ENCODE results near the gene ST6GALNAC3. TPM values are rescaled to one million over a fixed set of nuclear protein-coding genes. Genes with fewer than 3 reads are reported as not detected.

ST6GALNAC3 gene
- total RNA-seq, 4 donors from 2014 or later: 2.8 to 3.5 (median 3.4) TPM

DNA sequence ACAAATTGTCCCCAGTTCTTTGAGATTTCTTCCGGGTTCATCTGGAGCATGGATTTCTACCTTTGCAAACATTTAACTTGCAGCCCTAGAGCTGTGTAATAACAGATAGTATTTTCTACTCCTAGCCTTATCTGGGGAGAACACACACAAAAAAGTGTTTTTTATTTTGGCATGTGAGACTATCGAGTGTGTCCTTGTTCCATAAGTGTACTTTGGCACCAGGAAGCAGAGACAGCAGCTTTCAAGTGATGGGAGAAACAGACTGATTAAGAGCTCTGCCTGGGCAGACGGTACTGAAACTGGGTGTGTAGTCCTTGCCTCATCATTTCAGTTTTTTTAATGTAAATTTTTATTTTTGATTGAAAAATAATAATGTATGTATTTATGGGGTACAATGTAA lies 297.4 kb downstream of the ST6GALNAC3 start:
- Histone ChIP-seq H3K4me1 (no peaks in the 10 kb centered on the region), H3K9me3 (no peaks in the 10 kb centered on the region), H3K27me3 (no peaks in the 10 kb centered on the region), H3K4me3 (no peak overlapping the region), H3K27ac (no peak overlapping the region), H3K36me3 (no peaks in the 10 kb centered on the region)
- no peak for TF ChIP-seq POLR2A (IDR thresholded peaks at IDR 0.05)
- TF ChIP-seq CTCF (IDR thresholded peaks at IDR 0.05): no peak
- DNase-seq: no peak

- DNase-seq: no peak
- TF ChIP-seq CTCF (IDR thresholded peaks at IDR 0.05) (no peak), POLR2A (IDR thresholded peaks at IDR 0.05) (no peak)
- no peaks in the 10 kb centered on the region for H3K36me3 ChIP-seq
- no peak overlapping the region for H3K27ac ChIP-seq
- no peaks in the 10 kb centered on the region for H3K9me3 ChIP-seq
- H3K4me3 ChIP-seq: no peak overlapping the region
- no peaks in the 10 kb centered on the region for H3K27me3 ChIP-seq
- no peaks in the 10 kb centered on the region for H3K4me1 ChIP-seq
Observed at GRCh38 chr1:76374086-76374485, 299.5 kb downstream of the ST6GALNAC3 start.

DNA sequence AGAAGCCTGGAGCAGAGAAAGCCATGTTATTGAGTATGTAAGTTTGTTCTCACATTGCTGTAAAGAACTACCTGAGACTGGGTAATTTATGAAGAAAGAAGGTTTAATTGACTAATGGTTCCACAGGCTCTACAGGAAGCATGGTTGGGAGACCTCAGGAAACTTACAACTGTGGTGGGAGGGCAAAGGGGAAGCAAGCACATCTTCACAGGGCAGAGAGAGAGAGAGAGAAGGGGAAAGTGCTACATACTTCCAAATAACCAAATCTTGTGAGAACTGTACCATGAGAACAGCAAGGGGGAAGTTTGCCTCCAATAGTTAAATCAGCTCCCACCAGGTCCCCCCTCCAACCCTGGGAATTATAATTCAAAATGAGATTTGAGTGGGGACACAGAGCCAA lies 302.7 kb downstream of the ST6GALNAC3 start:
- no peak for DNase-seq
- TF ChIP-seq CTCF (IDR thresholded peaks at IDR 0.05) (no peak), POLR2A (IDR thresholded peaks at IDR 0.05) (no peak)
- Histone ChIP-seq H3K9me3 (no peaks in the 10 kb centered on the region), H3K36me3 (no peaks in the 10 kb centered on the region), H3K27ac (no peak overlapping the region), H3K4me3 (no peak overlapping the region), H3K27me3 (no peaks in the 10 kb centered on the region), H3K4me1 (no peaks in the 10 kb centered on the region)

GRCh38 chr1:76379506-76379905 lies 305.0 kb downstream of the ST6GALNAC3 start:
- Histone ChIP-seq H3K4me3 (no peak overlapping the region), H3K36me3 (no peaks in the 10 kb centered on the region), H3K4me1 (no peaks in the 10 kb centered on the region), H3K9me3 (no peaks in the 10 kb centered on the region), H3K27ac (no peak overlapping the region), H3K27me3 (no peaks in the 10 kb centered on the region)
- no peak for DNase-seq
- TF ChIP-seq CTCF (IDR thresholded peaks at IDR 0.05) (no peak), POLR2A (IDR thresholded peaks at IDR 0.05) (no peak)

DNA sequence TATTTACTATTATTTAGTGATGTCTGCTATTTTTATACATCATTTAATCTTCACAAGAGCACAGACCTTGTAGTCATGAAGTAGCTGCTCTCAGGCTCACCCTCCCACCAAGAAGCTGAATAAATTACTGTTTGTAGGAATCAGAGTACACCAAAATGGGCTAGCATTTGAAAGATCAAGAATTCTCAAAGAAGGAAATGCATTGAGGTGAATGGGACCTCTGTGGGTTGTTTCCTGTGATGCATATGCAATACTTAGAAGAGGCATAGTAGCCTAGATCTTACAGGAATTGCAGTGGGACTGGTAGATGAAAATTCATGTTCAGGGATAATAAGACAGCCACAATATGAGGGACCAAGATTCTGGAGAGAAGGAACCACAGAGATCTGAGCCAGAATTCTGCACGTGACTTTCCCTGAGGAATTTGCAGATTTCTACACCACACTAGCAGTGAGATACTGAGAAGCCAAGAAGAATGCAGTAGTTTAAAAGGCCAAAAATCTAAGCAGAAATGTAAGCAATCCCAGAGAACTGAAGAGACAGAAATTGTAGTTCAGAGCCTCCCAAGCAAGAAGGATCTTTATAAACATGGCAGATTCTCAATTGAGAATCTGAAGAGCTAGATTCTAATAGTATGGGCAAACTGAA lies 307.0 kb downstream of the ST6GALNAC3 start:
- no peak for DNase-seq
- Histone ChIP-seq H3K27ac (no peak overlapping the region), H3K4me3 (no peak overlapping the region), H3K4me1 (no peaks in the 10 kb centered on the region), H3K27me3 (no peaks in the 10 kb centered on the region), H3K36me3 (no peaks in the 10 kb centered on the region), H3K9me3 (no peaks in the 10 kb centered on the region)
- no peak for TF ChIP-seq CTCF (IDR thresholded peaks at IDR 0.05)

- DNase-seq: no peak
- H3K4me3 ChIP-seq: no peak overlapping the region
Observed at GRCh38 chr1:76388261-76388660, 313.7 kb downstream of the ST6GALNAC3 start.

More at GRCh38 chr1:76388261-76388660, 313.7 kb downstream of the ST6GALNAC3 start:
- no peaks in the 10 kb centered on the region for H3K9me3 ChIP-seq
- H3K4me1 ChIP-seq: no peaks in the 10 kb centered on the region
- no peaks in the 10 kb centered on the region for H3K27me3 ChIP-seq
- no peaks in the 10 kb centered on the region for H3K36me3 ChIP-seq
- TF ChIP-seq CTCF (IDR thresholded peaks at IDR 0.05) (no peak), POLR2A (IDR thresholded peaks at IDR 0.05) (no peak)
- no peak overlapping the region for H3K27ac ChIP-seq
